AG10803 (cell line): Measurements from ENCODE around the gene DHX36.

Experiments used
- DNase-seq: peaks from one replicate; pipeline ENCODE4 v3.0.0; 2010; ENCODE audit warnings: low read depth
- H3K4me3 ChIP-seq: 2 replicates; pipeline ENCODE4 v1.5.1; 2011; ENCODE audit warnings: mild to moderate bottlenecking, low read length, control low read depth
- CTCF ChIP-seq: conservative IDR thresholded peaks from 2 replicates; pipeline ENCODE4 v1.5.1; 2011; ENCODE audit warnings: mild to moderate bottlenecking, low read length, control low read depth, inconsistent platforms

The DHX36 gene

DNA sequence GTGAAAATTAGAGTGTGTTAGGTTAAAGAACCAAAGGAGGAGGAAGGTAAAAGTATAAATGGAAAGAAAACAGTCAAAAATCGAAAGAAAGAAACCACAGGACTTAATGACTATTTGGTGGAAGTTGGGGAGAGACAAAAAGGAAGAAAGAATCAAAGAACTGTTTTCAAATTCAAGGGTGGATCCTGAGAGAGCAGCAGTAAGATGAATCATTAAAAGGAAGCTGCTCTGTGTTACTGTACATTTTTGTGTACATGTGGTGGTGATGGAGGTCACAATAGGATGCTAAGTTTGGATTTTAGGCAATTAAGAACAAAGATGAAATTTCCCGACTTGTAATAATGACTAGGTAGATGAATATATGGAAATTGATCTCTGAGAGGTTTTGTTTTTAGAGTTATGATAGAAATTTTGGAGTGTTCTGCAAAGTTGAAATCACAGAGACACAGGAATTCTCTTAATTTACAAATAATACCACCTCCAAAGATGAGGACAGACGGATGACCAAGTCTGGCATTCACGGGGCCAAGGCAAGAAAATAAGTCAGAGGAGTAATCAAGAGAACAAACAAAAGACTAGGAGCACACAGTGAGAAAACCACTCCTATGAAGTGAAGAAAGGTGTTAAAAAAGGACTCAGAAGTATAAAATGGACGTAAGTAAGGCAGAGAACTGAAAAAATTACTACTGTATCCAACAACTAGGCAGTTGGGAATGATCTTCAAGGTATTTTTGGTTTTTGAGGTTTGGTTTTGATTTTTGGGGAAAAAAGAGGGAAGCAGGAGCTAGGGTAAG, 7.1 kb downstream of the DHX36 start:
- H3K4me3 ChIP-seq: no peak overlapping the region
- peak; percentile 8 for DNase-seq
- TF ChIP-seq CTCF: no peak

- H3K4me3 ChIP-seq: no peak overlapping the region
- no peak for DNase-seq
- TF ChIP-seq CTCF: no peak
Measured at GRCh38 chr3:154314152-154314551, 10.1 kb downstream of the DHX36 start.

DNA sequence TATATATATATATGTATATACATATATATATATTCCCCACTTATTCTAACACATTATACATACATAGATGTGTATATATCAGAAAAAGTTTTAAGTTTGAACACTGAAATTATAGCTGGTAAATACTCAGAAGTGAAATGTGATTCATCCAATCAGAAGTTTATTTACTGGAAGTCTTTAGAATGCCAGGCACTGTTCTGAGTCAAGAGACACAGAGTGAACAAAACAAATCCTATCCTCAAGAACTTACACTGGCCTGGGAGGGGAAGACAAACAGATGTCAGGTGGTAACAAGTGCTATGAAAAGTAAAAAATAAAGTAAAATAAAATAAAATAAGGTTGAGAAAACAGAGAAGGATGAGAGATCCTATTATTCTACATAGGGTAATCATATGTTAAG, 13.4 kb downstream of the DHX36 start:
- no peak overlapping the region for H3K4me3 ChIP-seq
- peak; percentile 29 for DNase-seq
- TF ChIP-seq CTCF: no peak

DNA sequence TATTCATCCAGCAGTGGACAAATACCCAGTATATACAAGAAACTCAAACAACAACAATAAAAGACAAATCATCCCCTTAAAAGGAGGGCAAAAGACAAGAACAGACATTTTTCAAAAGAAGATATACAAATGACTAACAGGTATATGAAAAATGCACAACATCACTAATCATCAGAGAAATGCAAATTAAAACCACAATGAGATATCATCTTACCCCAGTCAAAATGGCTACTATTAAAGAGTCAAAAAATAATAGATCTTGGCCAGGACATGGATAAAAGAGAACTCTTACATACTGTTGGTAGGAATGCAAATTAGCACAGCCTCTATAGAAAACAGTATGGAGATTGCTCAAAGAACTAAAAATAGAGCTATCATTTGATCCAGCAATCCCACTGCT, 16.9 kb downstream of the DHX36 start:
- H3K4me3 ChIP-seq: no peak overlapping the region
- no peak for DNase-seq
- TF ChIP-seq CTCF: no peak

- DNase-seq: no peak
- no peak for TF ChIP-seq CTCF
- no peak overlapping the region for H3K4me3 ChIP-seq
Measured at GRCh38 chr3:154304936-154305335, 19.4 kb downstream of the DHX36 start.

GRCh38 chr3:154304116-154304786, 20.0 kb downstream of the DHX36 start:
- TF ChIP-seq CTCF: no peak
- DNase-seq: peak; percentile 51
- H3K4me3 ChIP-seq: no peak overlapping the region

DNA sequence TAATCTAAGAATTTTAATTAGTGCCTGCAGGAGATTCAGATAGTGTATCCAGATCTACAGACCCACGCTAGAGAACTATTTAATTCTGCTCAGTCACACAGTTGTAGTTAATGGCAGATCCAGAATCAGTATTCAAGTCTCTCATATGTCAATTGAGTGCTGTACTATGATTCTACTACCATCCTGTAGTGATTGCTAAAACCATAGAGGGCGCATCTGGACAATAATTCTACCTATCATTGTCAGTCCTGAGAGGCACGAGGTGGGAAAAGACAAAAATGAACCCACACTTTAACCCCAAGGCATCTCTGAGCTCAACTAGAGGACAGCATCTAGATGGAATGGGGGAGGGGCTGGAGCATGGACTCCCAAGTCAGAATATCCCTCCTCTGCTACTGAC, 22.7 kb downstream of the DHX36 start:
- TF ChIP-seq CTCF: no peak
- no peak for DNase-seq
- H3K4me3 ChIP-seq: no peak overlapping the region
